Measurements from ENCODE around the gene UBLCP1. TPM values are rescaled to one million over a fixed set of nuclear protein-coding genes. Genes with fewer than 3 reads are reported as not detected.
A peak's percentile ranks its signal among the peaks of the same experiment; 100 is the strongest.

UBLCP1 gene
- total and polyA plus RNA-seq, 2 donors (not counting 1 experiment from before 2014, with no cell fraction given), result 9.6 to 25.1 TPM

- DNase-seq, result peak; percentile 51
- H3K4me1 Mint-ChIP-seq, result no peaks in the 10 kb centered on the region
- no peak overlapping the region for H3K4me3 ChIP-seq (ENCODE audit: control extremely low read depth in 1 of 5, extremely low read depth in 1 of 5, insufficient read depth in 1 of 5, low read depth in 2 of 5, low read length in 4 of 5)
- CTCF ChIA-PET, result interaction anchor here (0.7 to 5.8 kb wide), 17 partner anchors 11 to 1242 kb away, joined by 3 to 72 read pairs (median 4); no protein-coding TSS in a partner anchor
- H3K9ac ChIP-seq (ENCODE audit: low read length), result no peak overlapping the region
- peaks cover 0 to 6% (median under 1%) of the 10 kb centered on the region in 4 experiments for H3K27me3 ChIP-seq (replicated peaks in 1 of 4; ENCODE audit: control extremely low read depth in 1 of 4, control insufficient read depth in 3 of 4, insufficient read depth in 4 of 4, low read length in 3 of 4)
- no peak overlapping the region for H2AFZ ChIP-seq (ENCODE audit: insufficient read depth, low read depth, low read length, poor library complexity, severe bottlenecking)
- POLR2A ChIA-PET, result interaction anchor here (0.6 kb wide), 1 partner anchor 13 kb away, joined by 3 read pairs; the partner anchor contains the start of gene IL12B
- peaks cover 4% of the 10 kb centered on the region for H3K27me3 Mint-ChIP-seq
- H3K9me3 ChIP-seq (ENCODE audit: control extremely low read depth in 1 of 3, control insufficient read depth in 2 of 3, insufficient read depth in 1 of 3, low read length in 2 of 3), result no peaks in the 10 kb centered on the region
- no peaks in the 10 kb centered on the region for H3K36me3 ChIP-seq (replicated peaks in 1 of 2; ENCODE audit: control extremely low read depth in 1 of 2, control insufficient read depth in 1 of 2, extremely low read depth in 1 of 2, insufficient read depth in 2 of 2, low read length in 1 of 2)
- TF ChIP-seq EZH2 (IDR thresholded peaks at IDR 0.05; ENCODE audit: borderline replicate concordance, insufficient read depth, low read depth, low read length, poor library complexity, severe bottlenecking) (no peak), CTCF (IDR thresholded peaks at IDR 0.05) (peak; percentile 52)
- no peak overlapping the region for H3K4me2 ChIP-seq (replicated peaks; ENCODE audit: low read depth, low read length, poor library complexity, severe bottlenecking)
- WGBS (ENCODE audit: insufficient coverage), result 100% methylated on average over 7 of the region's 9 CpGs
- no peaks in the 10 kb centered on the region for H3K9me3 Mint-ChIP-seq (ENCODE audit: insufficient read depth)
- peak; percentile 62 for ATAC-seq (ENCODE audit: low read depth)
- intact Hi-C loops (cut with micrococcal nuclease), result loop anchor here (1.0 kb wide), 1 partner anchor 30 kb away; no protein-coding TSS in a partner anchor
- no peak overlapping the region for H3K27ac Mint-ChIP-seq
- H3K27ac ChIP-seq (ENCODE audit: low read length in 2 of 2), result no peak overlapping the region
- no peaks in the 10 kb centered on the region for H4K20me1 ChIP-seq (ENCODE audit: control insufficient read depth, insufficient read depth, low read length, poor library complexity, severe bottlenecking)
- no peaks in the 10 kb centered on the region for H3K79me2 ChIP-seq (ENCODE audit: control insufficient read depth, insufficient read depth, low read length)
- peaks cover 0 to under 1% of the 10 kb centered on the region in 2 donors for H3K4me1 ChIP-seq (ENCODE audit: control insufficient read depth in 2 of 2, insufficient read depth in 2 of 2, low read length in 2 of 2)
- no peak overlapping the region for H3K4me3 Mint-ChIP-seq
Measured at GRCh38 chr5:159316519-159317383, 53.7 kb downstream of the UBLCP1 start.

GRCh38 chr5:159317849-159318248 is 54.8 kb downstream of the UBLCP1 start:
- Mint-ChIP-seq H3K27me3 (peaks cover 8% of the 10 kb centered on the region), H3K4me1 (no peaks in the 10 kb centered on the region), H3K27ac (no peak overlapping the region), H3K9me3 (ENCODE audit: insufficient read depth) (no peaks in the 10 kb centered on the region), H3K4me3 (no peak overlapping the region)
- Histone ChIP-seq H3K4me2 (replicated peaks; ENCODE audit: low read depth, low read length, poor library complexity, severe bottlenecking) (no peak overlapping the region), H3K27ac (ENCODE audit: low read length in 2 of 2) (no peak overlapping the region), H3K79me2 (ENCODE audit: control insufficient read depth, insufficient read depth, low read length) (no peaks in the 10 kb centered on the region), H3K4me1 (ENCODE audit: control insufficient read depth in 2 of 2, insufficient read depth in 2 of 2, low read length in 2 of 2) (no peaks in the 10 kb centered on the region), H3K9ac (ENCODE audit: low read length) (no peak overlapping the region), H3K9me3 (ENCODE audit: control extremely low read depth in 1 of 3, control insufficient read depth in 2 of 3, insufficient read depth in 1 of 3, low read length in 2 of 3) (no peaks in the 10 kb centered on the region), H3K27me3 (replicated peaks in 1 of 4; ENCODE audit: control extremely low read depth in 1 of 4, control insufficient read depth in 3 of 4, insufficient read depth in 4 of 4, low read length in 3 of 4) (peaks cover 0 to 2% (median 0%) of the 10 kb centered on the region in 4 experiments), H2AFZ (ENCODE audit: insufficient read depth, low read depth, low read length, poor library complexity, severe bottlenecking) (no peak overlapping the region), H3K36me3 (replicated peaks in 1 of 2; ENCODE audit: control extremely low read depth in 1 of 2, control insufficient read depth in 1 of 2, extremely low read depth in 1 of 2, insufficient read depth in 2 of 2, low read length in 1 of 2) (no peaks in the 10 kb centered on the region), H3K4me3 (ENCODE audit: control extremely low read depth in 1 of 5, extremely low read depth in 1 of 5, insufficient read depth in 1 of 5, low read depth in 2 of 5, low read length in 4 of 5) (no peak overlapping the region), H4K20me1 (ENCODE audit: control insufficient read depth, insufficient read depth, low read length, poor library complexity, severe bottlenecking) (no peaks in the 10 kb centered on the region)
- POLR2A ChIA-PET, result no interaction called here
- CTCF ChIA-PET, result interaction anchor here (1.3 to 5.8 kb wide), 7 partner anchors 10 to 162 kb away, joined by 3 to 72 read pairs (median 5); no protein-coding TSS in a partner anchor
- DNase-seq (no peak), ATAC-seq (ENCODE audit: low read depth) (no peak)
- intact Hi-C loops (cut with micrococcal nuclease), result no loop called here
- TF ChIP-seq EZH2 (IDR thresholded peaks at IDR 0.05; ENCODE audit: borderline replicate concordance, insufficient read depth, low read depth, low read length, poor library complexity, severe bottlenecking) (no peak), CTCF (IDR thresholded peaks at IDR 0.05) (no peak)
- no CpG with 5 or more reads among the region's 2 CpGs for WGBS (ENCODE audit: insufficient coverage)
